ENCODE results near the gene PSAT1. TPM values are rescaled to one million over a fixed set of nuclear protein-coding genes. Genes with fewer than 3 reads are reported as not detected.

Gene PSAT1
- total and polyA plus RNA-seq, 2 of the 13 experiments (the other 11 are each of a cell fraction or from before 2014, with no cell fraction given): 135 to 229 TPM

DNA sequence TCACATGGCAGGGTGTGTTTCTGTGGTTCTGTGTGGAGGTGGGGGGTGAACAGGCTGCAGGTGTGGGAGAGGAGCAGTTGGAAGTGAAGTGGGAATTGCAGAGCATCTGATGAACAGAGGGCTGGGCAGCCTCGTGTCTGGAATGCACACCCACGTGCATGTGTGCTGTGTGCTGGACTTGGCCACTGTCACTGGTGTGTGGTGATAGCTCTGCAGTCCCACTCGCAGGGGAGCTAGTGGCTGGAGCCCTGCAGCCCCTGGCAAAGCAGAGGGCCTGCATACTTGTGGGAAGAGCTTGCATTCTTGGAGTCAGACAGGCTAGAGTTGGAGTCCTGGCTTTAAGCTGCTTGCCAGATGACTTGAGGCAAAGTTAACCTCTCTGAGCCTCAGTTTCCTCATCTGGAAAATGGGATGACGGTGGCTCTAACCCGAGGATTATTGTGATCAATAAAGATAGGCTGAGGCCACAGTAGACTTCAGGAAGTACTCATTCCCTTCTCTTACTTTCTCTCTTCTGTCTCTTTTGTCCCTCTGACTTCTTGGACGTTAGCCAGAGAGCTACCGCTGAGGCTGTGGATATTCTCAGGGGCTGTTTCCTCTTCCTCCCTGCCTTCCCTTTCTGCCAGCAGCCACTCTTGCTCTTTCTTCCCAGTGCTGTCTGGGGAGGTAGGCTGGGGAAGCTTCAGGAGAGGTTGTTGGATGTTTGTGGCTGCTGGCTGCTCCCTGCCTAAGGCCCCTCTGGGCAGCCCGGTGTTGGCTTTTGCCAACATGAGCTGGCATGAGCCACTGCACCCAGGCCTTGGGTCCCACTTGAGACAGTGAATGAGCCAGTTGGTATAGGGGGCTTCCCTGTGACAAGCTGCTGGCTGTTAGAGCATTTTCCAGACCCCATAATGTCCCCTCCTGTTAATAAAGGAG, 18.3 kb downstream of the PSAT1 start:
- WGBS (ENCODE audit: low lambda C conversion rate): 89% methylated on average over 7 of the region's 8 CpGs
- Histone ChIP-seq H3K9ac (ENCODE audit: insufficient read depth, low read depth, low read length) (no peak overlapping the region), H3K79me2 (ENCODE audit: insufficient read depth, low read length) (peaks cover 21% of the 10 kb centered on the region), H3K4me3 (replicated peaks in 1 of 3; ENCODE audit: insufficient read depth in 1 of 3, low read depth in 2 of 3, low read length in 3 of 3) (no peak overlapping the region), H3K4me1 (ENCODE audit: insufficient read depth, low read length) (no peaks in the 10 kb centered on the region; the same call in 1 of the 2 replicates), H4K20me1 (ENCODE audit: insufficient read depth, low read length) (peaks cover 32% of the 10 kb centered on the region), H3K9me3 (ENCODE audit: low read length) (no peaks in the 10 kb centered on the region), H2AFZ (ENCODE audit: low read length) (no peak overlapping the region), H3K27ac (ENCODE audit: extremely low read length, insufficient read depth, low read length) (no peak overlapping the region), H3K27me3 (ENCODE audit: control insufficient read depth in 1 of 2, insufficient read depth in 2 of 2, low read length in 2 of 2) (no peaks in the 10 kb centered on the region), H3K4me2 (ENCODE audit: low read depth, low read length) (no peak overlapping the region), H3K36me3 (replicated peaks in 1 of 2; ENCODE audit: control insufficient read depth in 1 of 2, insufficient read depth in 2 of 2, low read length in 2 of 2) (peaks cover 44 to 92% of the 10 kb centered on the region in 2 experiments)
- in situ Hi-C loops (cut with HindIII; ENCODE audit: extremely low pct_ligation_motif_present, low pct_unique_long_range_greater_than_20kb) (loop anchor here (10.0 kb wide), 1 partner anchor 50 kb away; no protein-coding TSS in a partner anchor), intact Hi-C loops (cut with micrococcal nuclease; ENCODE audit: unreplicated experiment) (loop anchor here (5.0 kb wide), 1 partner anchor 53 kb away; no protein-coding TSS in a partner anchor)
- FAIRE-seq (no peak), DNase-seq (ENCODE audit: low spot score) (no peak), ATAC-seq (peak; percentile 13)
- ChIA-PET CTCF (ENCODE audit: low intra/inter-chr PET ratio, low total read pairs) (no interaction called here), POLR2A (interaction anchor here (1.6 to 9.3 kb wide), 3 partner anchors 9 to 20 kb away, joined by 4 to 76 read pairs (median 9); partner anchors contain the start of gene PSAT1)
- TF ChIP-seq RBM22 (optimal IDR thresholded peaks at IDR 0.05; ENCODE audit: low read length) (peak; percentile 7), POLR2AphosphoS5 (IDR thresholded peaks at IDR 0.05; ENCODE audit: low read depth, low read length) (0 out of 2 replicates have a peak, but pooled peaks have one; percentile 6), MXI1 (IDR thresholded peaks at IDR 0.05; ENCODE audit: borderline replicate concordance, low read depth, low read length) (no peak), RBFOX2 (IDR thresholded peaks at IDR 0.05; ENCODE audit: low read depth, low read length) (0 out of 2 replicates have a peak, but pooled peaks have one; percentile 5), ZNF629 (CRISPR knock-in tag; conservative IDR thresholded peaks at IDR 0.05) (peak; percentile 85), SCMH1 (CRISPR knock-in tag; IDR thresholded peaks at IDR 0.05; ENCODE audit: borderline replicate concordance) (no peak)
- BruUV-seq (replicated peaks): no TSS peak

All from HepG2 (cell line).